GM12873 (cell line): ENCODE measurements around the gene C14orf119.

Experiments
- CTCF ChIP-seq: IDR thresholded peaks from 2 replicates; pipeline ENCODE4 v1.5.1; 2012; ENCODE audit warnings: low read depth, mild to moderate bottlenecking, moderate library complexity, low read length, control low read depth; ENCODE audit not compliant: insufficient read depth; ENCODE audit errors: missing control alignments

C14orf119 gene

GRCh38 chr14:23095196-23096108 lies at the start of gene C14orf119:
C14orf119 (plus strand) TSS chr14:23095505; CDS start chr14:23097659, 2,154 bp downstream.
- no peak for TF ChIP-seq CTCF

GRCh38 chr14:23047034-23047634 lies 48.2 kb upstream of the C14orf119 start:
- TF ChIP-seq CTCF: no peak

- TF ChIP-seq CTCF: no peak
Measured at GRCh38 chr14:23047751-23048693, 47.3 kb upstream of the C14orf119 start.

- TF ChIP-seq CTCF: no peak
Measured at GRCh38 chr14:23049011-23049410, 46.3 kb upstream of the C14orf119 start.

GRCh38 chr14:23051141-23052057 lies 43.9 kb upstream of the C14orf119 start:
- no peak for TF ChIP-seq CTCF

GRCh38 chr14:23052182-23052623 lies 43.1 kb upstream of the C14orf119 start:
- no peak for TF ChIP-seq CTCF
